Breast epithelium (tissue), 3 donors: ENCODE measurements around the gene ILDR2.

Experiments
- POLR2A ChIP-seq: fragments of 450-650 bp; IDR thresholded peaks from one replicate; pipeline ENCODE4 v1.6.1; 2016; ENCODE audit warnings: antibody characterized with exemption, mild to moderate bottlenecking, moderate library complexity
- TF ChIP-seq, protein P1 (sequence below), 3 donors: fragments of 450-650 bp; IDR thresholded peaks; one replicate each; pipeline ENCODE4 v1.5.1; 2016 to 2017; ENCODE audit warnings: antibody characterized with exemption in 3 of 3, mild to moderate bottlenecking in 3 of 3, moderate library complexity in 3 of 3

DNA sequence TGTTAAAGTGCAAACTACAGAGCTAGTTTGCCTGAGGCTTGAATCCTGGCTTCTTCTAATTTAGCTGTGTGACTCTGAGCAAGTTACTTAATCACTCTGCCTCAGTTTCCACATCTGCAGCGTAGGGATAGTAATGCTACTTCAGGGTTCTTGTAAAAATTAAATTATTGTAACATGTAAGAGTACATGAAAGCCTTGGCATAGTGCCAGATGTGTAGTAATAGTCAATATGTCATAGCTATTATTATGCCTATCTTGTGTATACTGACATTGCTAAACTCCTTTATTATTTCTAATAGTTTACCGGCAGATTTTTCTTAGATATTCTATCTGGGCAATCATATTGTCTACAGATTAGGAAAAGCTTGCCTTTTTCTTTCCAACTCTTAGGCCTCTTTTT is 92.4 kb downstream of the ILDR2 start:
- TF ChIP-seq, protein P1, sequence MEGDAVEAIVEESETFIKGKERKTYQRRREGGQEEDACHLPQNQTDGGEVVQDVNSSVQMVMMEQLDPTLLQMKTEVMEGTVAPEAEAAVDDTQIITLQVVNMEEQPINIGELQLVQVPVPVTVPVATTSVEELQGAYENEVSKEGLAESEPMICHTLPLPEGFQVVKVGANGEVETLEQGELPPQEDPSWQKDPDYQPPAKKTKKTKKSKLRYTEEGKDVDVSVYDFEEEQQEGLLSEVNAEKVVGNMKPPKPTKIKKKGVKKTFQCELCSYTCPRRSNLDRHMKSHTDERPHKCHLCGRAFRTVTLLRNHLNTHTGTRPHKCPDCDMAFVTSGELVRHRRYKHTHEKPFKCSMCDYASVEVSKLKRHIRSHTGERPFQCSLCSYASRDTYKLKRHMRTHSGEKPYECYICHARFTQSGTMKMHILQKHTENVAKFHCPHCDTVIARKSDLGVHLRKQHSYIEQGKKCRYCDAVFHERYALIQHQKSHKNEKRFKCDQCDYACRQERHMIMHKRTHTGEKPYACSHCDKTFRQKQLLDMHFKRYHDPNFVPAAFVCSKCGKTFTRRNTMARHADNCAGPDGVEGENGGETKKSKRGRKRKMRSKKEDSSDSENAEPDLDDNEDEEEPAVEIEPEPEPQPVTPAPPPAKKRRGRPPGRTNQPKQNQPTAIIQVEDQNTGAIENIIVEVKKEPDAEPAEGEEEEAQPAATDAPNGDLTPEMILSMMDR (IDR thresholded peaks at IDR 0.05) = no peak
- no peak for TF ChIP-seq POLR2A
